WERI-Rb-1 (cell line): ENCODE data around the gene CCDC186.

Experiments used
- DNase-seq: peaks from one replicate; pipeline ENCODE4 v3.0.0-alpha.2; 2020
- H3K27ac ChIP-seq: fragments of 250-450 bp; sonication (Bioruptor Pico); 2 replicates; pipeline ENCODE4 v1.5.1; 2020; ENCODE audit warnings: mild to moderate bottlenecking, moderate library complexity
- H3K27me3 ChIP-seq: fragments of 250-450 bp; sonication (Bioruptor Pico); 2 replicates; pipeline ENCODE4 v1.5.1; 2021; ENCODE audit warnings: mild to moderate bottlenecking, low read depth, moderate library complexity; ENCODE audit not compliant: insufficient read depth, severe bottlenecking
- H3K36me3 ChIP-seq: fragments of 250-450 bp; sonication (Bioruptor Pico); 2 replicates; pipeline ENCODE4 v1.5.1; 2020; ENCODE audit warnings: mild to moderate bottlenecking, moderate library complexity
- H3K4me3 ChIP-seq: 2 replicates; pipeline ENCODE4 v1.5.1; 2011; ENCODE audit warnings: low read depth, mild to moderate bottlenecking, control low read depth, low read length
- H3K9me3 ChIP-seq: fragments of 250-450 bp; sonication (Bioruptor Pico); 2 replicates; pipeline ENCODE4 v1.5.1; 2021; ENCODE audit warnings: mild to moderate bottlenecking, moderate library complexity; ENCODE audit not compliant: severe bottlenecking
- CTCF ChIP-seq: IDR thresholded peaks from 2 replicates; pipeline ENCODE4 v1.5.1; 2011; ENCODE audit warnings: low read depth, mild to moderate bottlenecking, control low read depth, inconsistent platforms, low read length

CCDC186 gene

DNA sequence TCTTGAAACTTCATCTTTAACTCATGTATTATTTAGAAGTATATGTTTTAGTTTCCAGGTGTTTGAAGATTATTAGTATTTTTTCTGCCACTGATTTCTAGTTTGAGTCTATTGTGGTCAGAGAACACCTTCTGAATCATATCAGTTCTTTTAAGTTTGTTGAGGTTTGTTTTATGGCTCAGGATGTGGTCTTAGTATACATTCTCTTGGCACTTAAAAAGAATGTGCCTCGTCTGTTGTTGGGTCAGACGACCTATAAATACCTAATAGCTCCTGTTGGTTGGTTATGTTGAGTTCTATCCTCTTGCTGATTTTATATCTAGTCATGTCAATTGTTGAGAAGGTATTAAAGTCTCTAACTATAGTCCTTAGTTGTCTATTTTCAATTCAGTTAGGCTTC, 21.1 kb upstream of the CCDC186 start:
- no peaks in the 10 kb centered on the region for H3K9me3 ChIP-seq
- H3K27ac ChIP-seq: no peak overlapping the region
- DNase-seq: no peak
- no peaks in the 10 kb centered on the region for H3K27me3 ChIP-seq
- no peak overlapping the region for H3K4me3 ChIP-seq
- no peaks in the 10 kb centered on the region for H3K36me3 ChIP-seq
- no peak for TF ChIP-seq CTCF

DNA sequence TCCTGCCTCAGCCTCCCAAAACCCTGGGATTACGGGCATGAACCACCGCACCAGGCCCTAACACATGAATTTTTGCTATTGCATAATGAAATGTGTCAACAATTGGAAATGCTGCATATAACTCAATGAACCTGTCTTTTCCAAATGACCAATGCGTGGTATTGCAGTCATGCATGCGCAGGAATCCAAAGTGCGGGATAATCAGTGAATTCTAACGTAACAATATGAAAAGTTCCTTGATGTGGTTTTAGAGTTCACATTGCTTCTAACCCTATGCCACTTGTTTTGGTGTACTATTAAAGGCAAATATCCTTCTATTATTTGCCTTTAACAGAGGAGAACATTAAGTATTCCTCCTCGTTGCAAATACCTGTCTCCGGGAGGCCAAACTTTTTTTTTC, 15.7 kb upstream of the CCDC186 start:
- TF ChIP-seq CTCF: no peak
- DNase-seq: no peak
- Histone ChIP-seq H3K9me3 (no peaks in the 10 kb centered on the region), H3K27me3 (no peaks in the 10 kb centered on the region), H3K36me3 (no peaks in the 10 kb centered on the region), H3K4me3 (no peak overlapping the region), H3K27ac (no peak overlapping the region)

DNA sequence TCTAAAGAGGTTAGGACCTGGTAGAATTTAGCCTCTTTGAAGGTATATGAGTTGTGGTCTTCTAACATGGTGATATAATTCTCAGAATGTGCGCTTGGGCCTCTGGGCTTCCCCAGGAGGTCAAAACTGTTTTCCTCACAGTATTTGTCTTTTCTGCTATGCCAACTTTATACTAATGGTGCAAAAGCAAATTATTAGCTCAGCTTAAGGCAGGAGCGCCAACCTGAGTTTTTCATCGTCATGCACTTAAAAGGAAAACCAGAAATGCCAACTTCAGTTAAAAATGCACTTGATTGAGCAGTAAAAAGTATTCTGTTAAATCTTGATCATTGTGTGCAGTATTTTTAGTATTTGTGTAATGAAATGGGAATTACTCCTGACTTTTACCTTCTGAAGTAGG, 14.9 kb upstream of the CCDC186 start:
- TF ChIP-seq CTCF: no peak
- Histone ChIP-seq H3K4me3 (no peak overlapping the region), H3K27me3 (no peaks in the 10 kb centered on the region), H3K9me3 (no peaks in the 10 kb centered on the region), H3K27ac (no peak overlapping the region), H3K36me3 (no peaks in the 10 kb centered on the region)
- no peak for DNase-seq

- DNase-seq: no peak
- Histone ChIP-seq H3K27me3 (no peaks in the 10 kb centered on the region), H3K4me3 (no peak overlapping the region), H3K27ac (no peak overlapping the region), H3K9me3 (no peaks in the 10 kb centered on the region), H3K36me3 (no peaks in the 10 kb centered on the region)
- TF ChIP-seq CTCF: no peak
Measured at GRCh38 chr10:114188001-114188400, 14.0 kb upstream of the CCDC186 start.

- TF ChIP-seq CTCF: no peak
- Histone ChIP-seq H3K27me3 (no peaks in the 10 kb centered on the region), H3K9me3 (no peaks in the 10 kb centered on the region), H3K27ac (no peak overlapping the region), H3K4me3 (no peak overlapping the region), H3K36me3 (no peaks in the 10 kb centered on the region)
- DNase-seq: no peak
Measured at GRCh38 chr10:114184276-114184675, 10.3 kb upstream of the CCDC186 start.

- no peaks in the 10 kb centered on the region for H3K9me3 ChIP-seq
- no peak overlapping the region for H3K4me3 ChIP-seq
- H3K36me3 ChIP-seq: no peaks in the 10 kb centered on the region
- TF ChIP-seq CTCF: no peak
- H3K27me3 ChIP-seq: no peaks in the 10 kb centered on the region
- H3K27ac ChIP-seq: no peak overlapping the region
- DNase-seq: no peak
Measured at GRCh38 chr10:114183563-114183962, 9.6 kb upstream of the CCDC186 start.
